ENCODE results near the gene RASA4B. TPM values are rescaled to one million over a fixed set of nuclear protein-coding genes. Genes with fewer than 3 reads are reported as not detected.
"Not testable (repeated sequence)": the region's sequence is repeated elsewhere in the genome, so short reads cannot be mapped to it uniquely, and the experiment has no call there.

RASA4B gene
- total RNA-seq, 8 experiments from 2014 or later = 1.6 to 12.4 (median 5.5) TPM

DNA sequence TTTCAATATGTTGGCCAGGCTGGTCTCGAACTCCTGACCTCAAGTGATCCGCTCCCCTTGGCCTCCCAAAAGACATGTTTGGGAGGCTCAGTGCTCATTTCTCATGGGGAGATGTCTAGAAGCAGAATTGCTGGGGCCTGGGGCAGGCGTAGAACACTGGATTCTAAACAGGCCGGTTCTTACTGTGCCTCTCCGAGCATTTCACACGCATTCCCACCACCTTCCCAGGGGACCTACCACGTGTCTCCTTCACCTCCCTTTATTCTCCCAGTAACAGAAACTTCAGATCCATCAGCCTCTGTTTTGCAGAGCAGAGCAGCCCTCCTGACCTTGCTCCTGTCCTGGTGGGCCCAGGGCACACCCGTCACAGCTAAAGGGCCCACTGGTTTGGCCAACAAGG, 9.6 kb upstream of the RASA4B start:
- no CpG with 5 or more reads among the region's 8 CpGs for WGBS, 10 experiments
- H3K4me3 ChIP-seq; H3K27ac ChIP-seq; in situ Hi-C loops (cut with MboI; ENCODE audit: low pct_unique_long_range_greater_than_20kb in 2 of 9, low sequenced_read_pairs in 9 of 9, unreplicated experiment in 9 of 9); ATAC-seq (replicated peaks in 6 of 8); H3K4me1 ChIP-seq (replicated peaks in 1 of 2): not testable (repeated sequence)

DNA sequence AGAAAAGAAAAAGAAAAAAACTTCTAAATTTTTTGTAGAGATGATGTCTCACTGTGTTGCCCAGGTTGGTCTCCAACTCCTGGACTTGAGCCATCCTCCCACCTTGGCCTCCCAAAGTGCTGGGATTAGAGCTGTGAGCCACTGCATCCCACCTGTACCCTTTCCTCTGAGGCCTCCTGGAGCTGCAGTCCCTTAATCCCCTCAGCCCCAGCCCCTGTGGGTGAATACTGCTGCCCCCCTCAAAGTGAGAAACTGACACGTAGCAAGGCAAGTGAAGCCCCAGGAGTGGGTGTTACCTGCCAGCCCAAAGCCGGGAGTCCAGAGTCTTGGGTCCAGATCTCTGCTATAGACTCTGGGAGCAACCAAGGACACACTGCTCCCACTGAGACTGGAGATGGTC, 7.2 kb upstream of the RASA4B start:
- no CpG with 5 or more reads among the region's 2 CpGs for WGBS, 10 experiments
- in situ Hi-C loops (cut with MboI; ENCODE audit: low pct_unique_long_range_greater_than_20kb in 2 of 9, low sequenced_read_pairs in 9 of 9, unreplicated experiment in 9 of 9); H3K4me3 ChIP-seq; H3K27ac ChIP-seq; H3K4me1 ChIP-seq (replicated peaks in 1 of 2): not testable (repeated sequence)
- ATAC-seq (replicated peaks in 6 of 8) = peak in 3 of 8 experiments; percentile 4 to 14 (median 7)

DNA sequence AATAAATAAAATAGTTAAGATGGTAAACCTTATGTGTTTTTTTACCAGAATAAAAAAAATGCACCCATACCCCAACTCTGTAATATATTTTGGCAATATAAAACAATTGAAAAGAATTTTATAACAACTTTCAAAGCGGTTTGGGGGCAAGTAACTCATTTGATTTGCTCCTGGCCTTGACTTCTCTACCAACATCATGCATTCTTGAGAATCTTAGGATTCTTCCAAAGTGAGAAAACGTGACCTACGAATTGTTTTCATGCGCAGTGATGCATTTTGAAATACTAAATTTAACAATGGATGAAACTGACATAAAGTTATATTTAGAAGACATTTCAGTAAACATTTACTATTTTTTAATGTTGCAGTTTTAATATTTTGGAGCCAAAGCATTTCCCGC, 3.2 kb upstream of the RASA4B start:
- ATAC-seq (replicated peaks in 6 of 8); H3K4me1 ChIP-seq (replicated peaks in 1 of 2); in situ Hi-C loops (cut with MboI; ENCODE audit: low pct_unique_long_range_greater_than_20kb in 2 of 9, low sequenced_read_pairs in 9 of 9, unreplicated experiment in 9 of 9); H3K27ac ChIP-seq; H3K4me3 ChIP-seq: not testable (repeated sequence)
- WGBS, 10 experiments = no CpG with 5 or more reads among the region's 5 CpGs

DNA sequence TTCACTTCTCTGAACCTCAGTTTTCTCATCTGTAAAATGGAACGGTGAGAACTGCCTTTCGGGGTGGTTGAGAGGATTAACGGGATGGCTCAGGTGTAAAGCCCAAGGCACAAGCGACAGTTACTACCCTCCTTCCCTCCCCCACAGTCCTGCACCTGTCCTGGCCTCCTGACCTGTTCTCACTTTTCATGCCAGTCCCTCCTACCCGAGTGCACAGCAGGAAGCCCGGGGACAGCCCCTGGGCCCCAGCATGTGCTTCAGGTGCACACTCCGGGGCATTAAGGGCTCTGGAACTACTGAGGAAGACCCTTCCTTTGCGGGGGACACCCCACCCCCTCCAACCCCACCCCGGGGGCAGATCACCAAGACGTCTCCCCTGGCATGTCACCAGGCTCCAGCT, 626 bp downstream of the RASA4B start:
- H3K27ac ChIP-seq; ATAC-seq (replicated peaks in 6 of 8); in situ Hi-C loops (cut with MboI; ENCODE audit: low pct_unique_long_range_greater_than_20kb in 2 of 9, low sequenced_read_pairs in 9 of 9, unreplicated experiment in 9 of 9); H3K4me3 ChIP-seq; H3K4me1 ChIP-seq (replicated peaks in 1 of 2): not testable (repeated sequence)
- WGBS, 10 experiments = no CpG with 5 or more reads among the region's 10 CpGs

DNA sequence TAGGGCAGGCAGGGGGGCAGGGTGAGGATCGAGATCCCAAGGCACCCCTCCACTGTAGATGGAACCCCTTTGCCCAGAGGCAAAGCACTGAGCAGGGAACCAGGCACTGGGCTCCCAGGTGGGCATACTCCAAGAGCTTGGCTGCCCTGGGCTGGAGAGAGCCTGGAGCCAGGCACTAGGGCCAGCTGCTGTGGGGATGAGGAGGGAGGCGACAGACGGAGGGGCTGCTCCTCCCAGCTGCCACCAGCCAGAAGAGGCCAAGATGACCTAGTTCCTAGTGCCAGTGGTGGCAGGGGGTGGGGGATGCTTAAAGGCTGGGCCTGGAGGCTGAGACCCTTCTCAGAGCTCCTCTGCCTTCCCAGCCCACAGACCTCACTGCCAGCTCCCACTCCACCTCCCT, 1.7 kb downstream of the RASA4B start:
- WGBS, 10 experiments = no CpG with 5 or more reads among the region's 3 CpGs

DNA sequence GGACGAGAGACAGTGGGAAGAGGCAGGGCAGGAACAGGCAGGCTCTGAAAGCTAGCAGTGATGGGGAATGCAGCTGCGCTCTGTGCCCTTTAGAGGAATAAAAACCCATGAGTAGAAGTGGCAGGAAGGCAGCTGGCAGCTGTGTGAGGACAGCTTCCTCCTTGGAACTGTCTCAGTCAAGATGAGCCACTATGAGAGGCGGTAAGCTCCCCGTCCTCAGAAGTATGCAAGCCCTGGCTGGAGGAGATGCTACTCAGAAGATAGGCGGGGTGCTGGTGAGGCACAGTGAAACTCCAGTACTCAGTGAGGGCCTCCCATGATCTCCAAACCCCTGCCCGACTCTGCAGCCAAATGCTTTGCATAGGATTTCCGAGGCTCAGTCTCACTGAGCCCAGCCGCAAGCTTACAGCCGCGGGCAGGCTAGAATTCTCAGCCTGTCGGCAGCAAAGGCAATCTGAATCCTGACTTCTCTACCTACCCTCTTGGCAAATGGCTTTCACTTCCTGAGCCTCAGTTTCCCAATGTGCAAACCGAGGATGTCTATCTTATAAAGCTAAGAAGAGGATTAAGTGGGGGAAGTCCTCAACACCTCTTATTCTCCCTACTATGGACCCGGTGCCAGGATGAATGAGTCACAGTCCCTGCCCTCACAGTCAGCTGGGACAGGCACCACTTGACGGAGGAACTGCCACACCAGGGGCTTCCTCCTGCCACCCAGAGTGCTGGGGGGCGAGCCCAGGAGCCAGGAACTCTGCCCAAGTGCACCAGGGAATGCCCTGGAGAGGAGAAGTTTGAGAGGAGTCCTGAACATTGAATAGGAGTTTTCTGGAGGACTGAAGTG, 2.5 kb downstream of the RASA4B start:
- H3K4me1 ChIP-seq (replicated peaks in 1 of 2); H3K27ac ChIP-seq; H3K4me3 ChIP-seq; in situ Hi-C loops (cut with MboI; ENCODE audit: low pct_unique_long_range_greater_than_20kb in 2 of 9, low sequenced_read_pairs in 9 of 9, unreplicated experiment in 9 of 9): not testable (repeated sequence)
- peak in 1 of 8 experiments; percentile 32 for ATAC-seq (replicated peaks in 6 of 8)
- WGBS, 10 experiments = no CpG with 5 or more reads among the region's 15 CpGs

More for the DNA sequence above, 1.7 kb downstream of the RASA4B start:
- H3K27ac ChIP-seq; H3K4me3 ChIP-seq; in situ Hi-C loops (cut with MboI; ENCODE audit: low pct_unique_long_range_greater_than_20kb in 2 of 9, low sequenced_read_pairs in 9 of 9, unreplicated experiment in 9 of 9); H3K4me1 ChIP-seq (replicated peaks in 1 of 2): not testable (repeated sequence)
- ATAC-seq (replicated peaks in 6 of 8) = peak in 4 of 8 experiments; percentile 7 to 52 (median 30)

DNA sequence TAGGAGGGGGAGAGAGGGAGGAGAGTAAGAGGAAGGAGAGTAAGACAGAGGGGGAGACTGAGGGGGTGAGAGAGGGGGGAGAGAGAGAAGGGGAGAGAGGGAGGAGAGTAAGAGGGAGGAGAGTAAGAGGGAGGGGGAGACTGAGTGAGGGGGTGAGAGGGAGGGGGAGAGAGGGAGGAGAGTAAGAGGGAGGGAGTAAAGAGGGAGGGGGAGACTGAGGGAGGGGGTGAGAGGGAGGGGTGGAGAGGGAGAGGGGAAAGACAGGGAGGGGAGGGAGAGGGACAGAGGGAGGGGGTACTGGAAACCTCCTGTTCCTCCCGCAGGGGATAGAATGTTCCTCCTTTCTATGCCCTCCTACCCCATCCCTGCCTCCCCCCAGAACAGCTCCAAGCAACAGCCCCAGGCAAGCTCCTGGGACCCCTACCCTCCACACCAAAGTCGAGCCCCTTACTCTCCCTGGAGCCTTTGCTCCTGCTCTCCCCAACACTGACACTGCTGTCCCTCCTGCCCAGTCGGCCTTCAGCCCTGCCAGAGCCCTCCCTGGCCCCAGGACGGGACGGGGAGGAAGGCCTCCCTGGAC, 4.8 kb downstream of the RASA4B start:
- peak in 5 of 8 experiments; percentile 13 to 48 (median 42) for ATAC-seq (replicated peaks in 6 of 8)
- peak overlapping the region in 1 of 2 donors; percentile 78 for H3K27ac ChIP-seq
- H3K4me1 ChIP-seq (replicated peaks in 1 of 2); in situ Hi-C loops (cut with MboI; ENCODE audit: low pct_unique_long_range_greater_than_20kb in 2 of 9, low sequenced_read_pairs in 9 of 9, unreplicated experiment in 9 of 9); H3K4me3 ChIP-seq: not testable (repeated sequence)
- WGBS, 10 experiments = no CpG with 5 or more reads among the region's 5 CpGs

DNA sequence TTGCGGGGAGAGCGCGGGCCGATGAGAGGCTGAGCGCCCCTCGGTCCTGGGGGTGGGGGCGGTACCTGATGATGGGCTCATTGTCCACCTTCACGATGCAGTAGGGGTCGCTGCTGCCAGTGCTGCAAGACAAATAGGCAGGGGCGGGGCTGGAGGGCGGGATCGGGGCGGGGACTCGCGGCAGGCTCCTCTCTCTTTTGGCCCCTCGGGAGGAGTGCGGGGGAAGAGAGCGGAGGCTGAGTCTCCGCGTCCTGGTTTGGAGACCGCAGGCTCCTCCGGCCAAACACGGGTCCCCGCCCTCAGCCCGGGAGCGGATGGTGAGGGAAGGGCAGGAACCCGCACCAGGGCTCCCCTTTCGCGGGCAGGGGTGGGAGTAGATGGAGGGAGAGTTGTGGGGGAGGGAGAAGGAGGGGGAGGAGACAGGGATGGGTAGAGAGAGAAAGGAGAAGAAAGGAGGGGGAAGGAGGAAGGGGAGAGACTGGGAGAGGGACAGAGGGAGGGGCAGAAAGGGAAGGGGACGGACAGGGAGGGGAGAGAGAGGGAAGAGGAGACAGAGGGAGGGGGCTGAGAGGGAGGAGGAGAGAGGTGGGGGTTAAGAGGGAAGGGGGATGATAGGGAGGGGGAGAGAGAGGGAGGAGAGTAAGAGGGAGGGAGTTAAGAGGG, 5.6 kb downstream of the RASA4B start:
- peak; percentile 56 to 83 (median 76) for ATAC-seq (replicated peaks in 6 of 8)
- WGBS, 10 experiments = no CpG with 5 or more reads among the region's 30 CpGs
- H3K27ac ChIP-seq; in situ Hi-C loops (cut with MboI; ENCODE audit: low pct_unique_long_range_greater_than_20kb in 2 of 9, low sequenced_read_pairs in 9 of 9, unreplicated experiment in 9 of 9); H3K4me1 ChIP-seq (replicated peaks in 1 of 2); H3K4me3 ChIP-seq: not testable (repeated sequence)

DNA sequence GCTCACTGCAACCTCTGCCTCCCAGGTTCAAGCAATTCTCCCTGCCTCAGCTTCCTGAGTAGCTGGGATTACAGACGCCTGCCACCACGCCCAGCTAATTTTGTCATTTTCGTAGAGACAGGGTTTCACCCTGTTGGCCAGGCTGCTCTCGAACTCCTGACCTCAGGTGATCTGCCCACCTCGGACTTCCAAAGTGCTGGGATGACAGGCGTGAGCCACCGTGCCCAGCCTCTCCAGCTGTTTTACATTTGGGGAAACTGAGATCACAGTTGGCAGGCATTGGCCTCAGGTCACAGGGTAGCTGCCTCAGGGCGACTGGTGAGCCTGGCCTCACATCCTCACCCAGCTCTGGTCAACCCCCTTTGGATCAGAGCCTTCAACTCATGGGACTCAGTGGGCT, 7.0 kb downstream of the RASA4B start:
- H3K4me1 ChIP-seq (replicated peaks in 1 of 2); H3K4me3 ChIP-seq; ATAC-seq (replicated peaks in 6 of 8); in situ Hi-C loops (cut with MboI; ENCODE audit: low pct_unique_long_range_greater_than_20kb in 2 of 9, low sequenced_read_pairs in 9 of 9, unreplicated experiment in 9 of 9); H3K27ac ChIP-seq: not testable (repeated sequence)
- WGBS, 10 experiments = no CpG with 5 or more reads among the region's 8 CpGs

DNA sequence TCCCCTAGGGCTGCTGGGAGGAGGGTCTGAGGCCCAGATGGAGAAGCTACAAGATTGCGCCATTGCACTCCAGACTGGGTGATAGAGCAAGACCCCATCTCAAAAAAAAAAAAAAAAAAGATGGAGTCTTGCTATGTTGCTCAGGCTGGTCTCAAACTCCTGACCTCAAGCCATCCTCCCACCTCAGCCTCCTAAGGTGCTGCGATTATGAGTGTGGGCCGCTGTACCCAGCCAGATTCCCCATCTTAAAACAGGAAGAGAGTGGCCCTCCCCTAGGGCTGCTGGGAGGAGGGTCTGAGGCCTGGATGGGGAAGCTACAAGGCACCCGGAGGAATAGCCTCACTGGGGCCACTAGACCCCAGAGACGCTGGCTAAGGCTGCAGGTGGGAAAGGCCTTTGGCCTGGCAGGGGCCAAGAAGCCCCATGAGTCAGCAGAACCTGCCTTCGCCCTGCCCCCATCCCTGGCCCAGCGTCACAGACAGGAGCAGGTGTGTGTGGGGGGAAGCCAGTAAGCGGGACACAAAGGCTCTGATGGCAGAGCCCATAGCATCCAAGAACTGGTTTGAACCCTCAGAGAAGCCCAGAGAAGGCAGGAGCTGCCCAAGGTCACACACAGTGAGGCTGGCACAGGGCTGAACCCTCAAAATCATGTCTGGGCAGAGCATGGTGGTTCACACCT, 10.0 kb downstream of the RASA4B start:
- H3K27ac ChIP-seq; H3K4me1 ChIP-seq (replicated peaks in 1 of 2); H3K4me3 ChIP-seq; ATAC-seq (replicated peaks in 6 of 8); in situ Hi-C loops (cut with MboI; ENCODE audit: low pct_unique_long_range_greater_than_20kb in 2 of 9, low sequenced_read_pairs in 9 of 9, unreplicated experiment in 9 of 9): not testable (repeated sequence)
- no CpG with 5 or more reads among the region's 8 CpGs for whole genome bisulfite sequencing, 10 experiments

DNA sequence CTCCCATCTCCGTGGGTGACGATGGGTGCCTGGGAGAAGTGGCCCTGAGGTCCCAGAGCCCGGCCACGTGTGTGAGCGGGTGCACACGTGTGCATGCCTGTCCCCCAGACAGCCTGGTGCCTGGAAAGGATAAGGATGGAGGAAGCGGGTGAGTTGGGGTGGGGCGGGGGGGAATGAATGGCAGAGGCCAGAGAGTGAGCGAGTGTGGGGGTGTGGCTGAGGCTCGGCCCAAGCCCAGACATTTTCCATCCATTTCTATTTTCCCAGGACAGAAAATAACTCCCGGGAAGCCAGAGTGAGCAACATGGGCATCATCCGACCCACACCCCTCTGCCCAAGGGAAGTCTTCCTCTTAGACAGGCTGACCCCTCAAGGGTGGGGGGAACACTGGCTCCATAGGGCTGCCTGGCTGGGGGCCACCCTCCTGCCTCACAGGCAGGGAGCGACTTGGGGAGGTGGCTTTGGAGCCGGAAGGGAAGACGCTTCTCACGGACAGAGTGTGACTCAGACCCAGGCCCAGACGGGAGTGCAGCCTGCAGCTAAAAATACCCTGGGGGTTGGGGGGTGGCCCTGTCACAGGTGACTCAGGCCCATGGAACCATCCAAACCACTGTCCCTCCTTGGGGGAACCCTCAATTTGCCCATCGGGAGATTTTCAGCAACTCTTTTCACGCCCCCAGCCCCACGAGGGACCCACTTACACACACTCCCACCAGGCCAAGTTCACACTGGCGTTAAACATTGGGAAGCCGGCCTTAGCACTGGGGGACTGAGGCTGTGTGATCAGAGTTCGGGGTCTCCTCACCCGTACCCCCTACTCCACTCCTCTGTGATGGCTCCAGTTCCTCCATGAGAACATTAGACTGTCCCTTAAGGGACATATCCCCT, 12.0 kb downstream of the RASA4B start:
- H3K4me3 ChIP-seq; H3K27ac ChIP-seq; in situ Hi-C loops (cut with MboI; ENCODE audit: low pct_unique_long_range_greater_than_20kb in 2 of 9, low sequenced_read_pairs in 9 of 9, unreplicated experiment in 9 of 9); H3K4me1 ChIP-seq (replicated peaks in 1 of 2): not testable (repeated sequence)
- WGBS, 10 experiments = no CpG with 5 or more reads among the region's 24 CpGs
- ATAC-seq (replicated peaks in 6 of 8) = peak; percentile 75 to 98 (median 81)

DNA sequence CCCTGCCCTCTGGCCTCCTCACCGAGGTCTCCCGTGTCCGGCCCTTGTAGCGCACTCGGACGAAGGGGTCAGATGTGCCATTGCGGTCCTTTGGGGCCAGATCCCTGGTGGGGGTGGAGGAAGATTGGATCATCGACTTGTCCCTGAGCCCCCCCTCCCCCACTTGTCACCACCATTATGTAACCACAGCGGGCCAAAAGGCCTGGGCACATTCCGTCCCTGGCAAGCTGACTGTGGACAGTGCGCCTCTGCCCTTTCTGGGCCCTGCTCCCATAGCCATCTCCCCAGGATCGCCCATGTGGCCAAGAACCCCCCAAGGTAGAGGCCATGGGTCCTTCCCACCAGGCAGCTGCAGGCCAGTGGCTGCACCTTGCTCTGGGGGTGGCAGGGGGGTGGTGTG, 14.4 kb downstream of the RASA4B start:
- in situ Hi-C loops (cut with MboI; ENCODE audit: low pct_unique_long_range_greater_than_20kb in 2 of 9, low sequenced_read_pairs in 9 of 9, unreplicated experiment in 9 of 9); H3K27ac ChIP-seq; H3K4me3 ChIP-seq; H3K4me1 ChIP-seq (replicated peaks in 1 of 2); ATAC-seq (replicated peaks in 6 of 8): not testable (repeated sequence)
- no CpG with 5 or more reads among the region's 12 CpGs for WGBS, 10 experiments

Data from motor neuron (in vitro differentiated cells).